Activated CD8-positive, alpha-beta memory T cell treated with anti-CD3 and anti-CD28 coated beads, Interleukin-2, amount 50 U/mL, for 1 hour (primary cell): ENCODE data around the gene SSBP2.
"Not testable (repeated sequence)": the region's sequence is repeated elsewhere in the genome, so short reads cannot be mapped to it uniquely, and the experiment has no call there.

ENCODE experiments used
- DNase-seq: peaks from one replicate; pipeline ENCODE4 v3.0.0-alpha.2; 2020; ENCODE audit errors: extremely low read depth

Gene SSBP2

GRCh38 chr5:81660624-81661023, 90.3 kb downstream of the SSBP2 start:
- not testable (repeated sequence) for DNase-seq

DNA sequence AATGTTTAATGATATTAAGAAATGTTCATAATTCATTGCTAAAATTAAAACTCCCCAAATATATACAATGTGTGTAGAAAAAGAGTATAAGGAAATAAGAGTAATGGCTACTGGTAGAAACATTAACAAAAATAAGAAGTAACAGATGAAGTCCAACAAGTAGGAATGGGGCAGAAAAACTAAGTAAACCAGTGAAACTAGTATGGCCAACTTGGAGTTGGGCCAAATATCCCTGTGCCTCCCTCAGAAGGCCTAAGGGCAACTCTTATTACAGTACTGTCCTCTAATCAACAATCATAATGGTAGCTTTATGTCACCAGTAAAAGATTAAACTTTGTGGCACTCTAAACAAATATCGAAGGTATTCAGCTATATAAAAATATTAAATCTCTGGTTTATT, 93.5 kb downstream of the SSBP2 start:
- DNase-seq, result no peak

GRCh38 chr5:81656783-81657182, 94.1 kb downstream of the SSBP2 start:
- DNase-seq, result no peak

DNA sequence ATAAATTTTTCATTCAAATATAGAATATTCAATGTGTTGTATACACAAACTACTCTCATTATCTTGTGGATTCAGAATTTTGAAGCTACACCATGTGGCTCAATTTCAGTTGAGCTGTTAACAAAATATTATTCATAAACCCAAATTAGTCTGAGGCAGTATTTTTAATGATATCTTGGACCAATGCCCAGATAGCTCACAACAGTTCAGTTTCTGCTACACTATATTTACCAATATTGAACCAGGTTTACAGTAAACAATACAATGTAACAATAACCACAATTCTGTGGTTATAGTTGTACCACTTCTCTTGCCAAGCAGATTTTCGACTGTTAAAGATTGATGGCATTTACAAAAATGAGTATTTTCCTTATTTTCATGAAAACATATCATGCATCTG, 99.9 kb downstream of the SSBP2 start:
- DNase-seq, result no peak

GRCh38 chr5:81646469-81646995, 104.4 kb downstream of the SSBP2 start:
- no peak for DNase-seq

- DNase-seq, result no peak
Measured at GRCh38 chr5:81642210-81642609, 108.7 kb downstream of the SSBP2 start.

DNA sequence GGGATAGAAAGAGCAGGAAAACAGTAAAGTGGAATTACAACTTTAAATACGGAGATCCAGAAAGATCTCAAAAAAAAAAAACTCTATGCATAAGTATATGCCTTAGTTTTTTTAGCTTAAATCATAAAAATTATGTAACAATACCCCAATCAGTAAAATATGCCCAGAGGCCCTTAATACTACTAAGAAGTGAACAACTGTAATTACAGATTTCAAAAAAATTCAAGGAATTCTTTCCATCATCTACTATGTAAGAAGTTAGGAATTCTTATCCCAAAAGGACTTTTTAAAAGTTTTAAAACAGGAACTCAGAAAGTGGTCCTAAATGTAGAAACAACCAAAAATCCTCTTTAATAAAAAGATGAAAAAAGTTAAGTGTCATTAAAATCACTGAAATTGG, 111.3 kb downstream of the SSBP2 start:
- DNase-seq, result no peak

DNA sequence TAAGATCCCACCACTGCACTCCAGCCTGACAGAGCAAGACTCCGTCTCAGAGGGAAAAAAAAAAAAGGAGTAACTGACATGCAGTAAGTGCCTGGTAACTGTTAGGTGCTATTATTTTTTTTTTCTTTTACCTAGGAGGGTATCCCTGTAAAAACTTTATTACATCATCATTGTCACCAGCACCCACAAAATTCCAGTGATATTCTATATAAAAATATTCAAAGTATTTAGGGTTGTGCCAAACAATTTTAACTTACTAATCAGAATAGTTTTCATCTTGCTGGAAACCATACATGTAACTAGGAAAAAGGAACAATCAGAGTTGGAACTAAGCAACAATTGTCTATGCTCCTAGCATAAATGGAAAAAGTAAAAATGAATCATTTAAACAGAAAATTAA, 112.4 kb downstream of the SSBP2 start:
- no peak for DNase-seq

DNA sequence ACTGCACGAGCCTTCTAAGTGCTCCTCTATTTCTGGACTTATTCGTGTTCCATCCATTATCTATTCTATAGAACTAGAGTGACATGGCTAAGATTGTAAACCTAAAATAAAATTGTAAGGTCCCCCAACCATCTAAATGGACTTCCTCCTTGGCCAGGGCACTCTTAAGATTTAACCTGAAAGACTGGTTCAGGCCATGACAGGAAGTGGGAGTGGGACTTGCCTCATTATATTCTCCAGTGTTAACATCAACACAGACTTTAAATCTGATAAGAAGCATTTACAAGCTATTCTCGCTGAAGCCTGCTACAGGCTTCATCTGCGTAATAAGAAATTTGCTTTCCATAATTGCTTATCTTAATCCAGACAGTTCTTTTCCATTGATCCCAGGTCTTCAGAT, 117.0 kb downstream of the SSBP2 start:
- no peak for DNase-seq

DNA sequence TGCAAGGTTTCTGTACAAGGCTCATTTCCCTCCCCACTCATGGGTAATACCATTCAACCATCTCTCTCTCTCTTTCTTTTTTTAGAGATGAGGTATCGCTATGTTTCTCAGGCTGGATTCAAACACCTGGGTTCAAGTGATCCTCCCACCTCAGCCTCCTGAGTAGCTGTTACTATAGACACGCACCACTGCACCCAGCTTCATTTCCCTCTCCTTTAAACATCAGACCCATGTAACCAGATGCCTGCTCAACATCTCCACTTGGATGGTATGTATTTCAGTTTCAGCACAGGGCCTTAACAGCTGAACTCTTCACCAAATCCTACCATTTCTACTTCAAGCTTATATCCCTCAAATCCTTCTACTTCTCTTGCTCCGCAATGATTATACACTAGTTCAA, 117.4 kb downstream of the SSBP2 start:
- no peak for DNase-seq

DNA sequence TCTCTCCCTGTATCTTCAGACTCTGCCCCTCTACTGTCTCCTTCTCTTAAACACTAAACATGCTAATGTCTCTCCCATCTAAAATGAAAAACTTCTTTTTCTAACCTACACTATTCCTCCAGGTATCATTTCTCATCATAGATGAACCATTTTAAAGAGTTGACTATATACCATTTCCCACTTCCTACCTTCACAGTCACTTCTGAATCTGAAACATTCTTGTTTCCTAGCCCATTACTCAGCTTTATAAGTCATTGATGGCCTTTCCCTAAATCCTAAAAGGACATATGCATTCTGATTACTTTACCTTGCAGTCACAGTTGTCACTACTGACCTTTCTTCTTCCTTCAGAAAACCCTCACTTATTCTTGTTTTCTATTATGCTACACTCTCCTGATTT, 118.2 kb downstream of the SSBP2 start:
- no peak for DNase-seq

DNA sequence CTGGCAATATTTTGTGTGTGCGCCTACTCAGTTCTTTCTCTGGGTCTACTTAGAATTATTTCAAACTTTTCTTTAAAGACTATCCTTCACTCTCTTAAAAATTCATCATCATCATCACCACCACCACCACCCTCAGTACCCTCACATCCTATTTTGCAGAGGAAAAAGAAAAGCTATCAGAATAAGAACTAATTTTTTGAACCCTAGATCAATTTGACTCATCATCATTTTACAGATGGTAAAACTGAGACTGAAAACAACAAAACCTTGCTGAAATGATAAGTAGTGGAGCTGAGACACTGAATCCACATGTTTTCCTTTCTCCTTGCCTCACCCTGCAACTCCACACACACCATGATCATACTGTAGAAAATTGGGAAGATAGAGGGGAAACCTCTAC, 119.3 kb downstream of the SSBP2 start:
- DNase-seq, result no peak

DNA sequence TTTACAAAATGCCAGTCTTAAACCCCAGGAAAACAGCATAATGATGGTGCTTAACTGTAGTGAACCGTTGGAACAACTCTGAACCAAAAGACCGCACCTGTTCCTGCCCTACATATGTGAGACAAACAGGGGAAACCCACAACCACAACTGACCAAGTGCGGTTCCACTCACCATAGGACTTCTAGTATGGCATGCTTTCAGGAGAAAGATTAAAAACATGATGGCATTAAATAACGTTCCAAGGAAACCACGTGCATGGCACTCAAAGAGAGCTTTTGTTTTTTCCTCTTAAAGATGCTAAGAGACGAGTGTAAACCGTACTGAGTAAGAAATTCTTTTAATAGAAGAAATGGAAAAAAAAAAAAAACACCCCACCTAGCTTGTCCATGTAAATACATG, 119.8 kb downstream of the SSBP2 start:
- DNase-seq, result no peak

DNA sequence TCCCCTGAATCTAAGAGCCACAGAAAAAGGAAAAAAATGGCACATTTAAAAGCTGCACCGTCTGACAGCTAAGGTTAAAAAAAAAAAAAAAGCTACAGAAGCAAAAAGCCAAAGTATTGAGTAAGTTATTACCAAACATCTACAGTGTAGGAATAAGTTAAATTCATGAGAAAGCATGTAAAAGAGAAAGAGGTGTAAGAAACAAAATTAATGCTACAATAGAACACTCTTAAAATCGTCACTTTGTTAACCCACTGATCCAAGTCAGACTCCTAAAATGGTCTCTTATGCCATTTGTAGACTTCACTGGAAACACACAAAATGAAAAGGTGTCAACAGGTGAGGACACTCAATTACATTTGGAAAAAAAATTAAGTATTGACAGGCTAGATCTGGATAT, 120.2 kb downstream of the SSBP2 start:
- DNase-seq, result no peak

GRCh38 chr5:81629986-81630385, 120.9 kb downstream of the SSBP2 start:
- no peak for DNase-seq

- not testable (repeated sequence) for DNase-seq
Measured at GRCh38 chr5:81628061-81628460, 122.8 kb downstream of the SSBP2 start.

- DNase-seq, result no peak
Measured at GRCh38 chr5:81626524-81626923, 124.4 kb downstream of the SSBP2 start.

DNA sequence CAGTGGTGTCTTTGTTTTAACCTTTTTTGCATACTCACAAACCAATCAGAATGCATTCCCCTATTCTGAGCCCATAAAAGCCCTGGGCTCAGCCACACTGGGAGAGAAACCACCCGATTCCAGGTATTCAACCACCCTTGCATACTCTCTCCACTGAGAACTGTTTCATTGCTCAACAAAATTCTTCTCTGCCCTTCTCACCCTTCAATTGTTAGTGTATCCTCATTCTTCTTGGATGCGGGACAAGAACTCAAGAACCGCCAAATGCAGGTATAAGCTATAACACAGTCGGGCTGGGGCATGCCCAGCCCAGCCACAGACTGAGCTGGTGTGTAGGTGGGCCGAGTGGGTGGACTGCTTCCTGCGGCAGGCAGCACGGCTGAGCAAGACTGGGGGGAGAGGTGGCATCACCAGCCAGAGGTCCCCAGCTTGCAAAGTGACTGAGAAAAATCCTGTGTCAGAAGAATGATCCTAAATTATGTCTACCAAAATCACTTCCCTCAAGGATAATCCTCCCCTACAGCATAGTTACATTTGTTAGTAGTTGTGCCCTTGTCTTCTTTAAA, 141.0 kb downstream of the SSBP2 start:
- no peak for DNase-seq

GRCh38 chr5:81608976-81609375, 141.9 kb downstream of the SSBP2 start:
- DNase-seq, result no peak

GRCh38 chr5:81607693-81608092, 143.2 kb downstream of the SSBP2 start:
- DNase-seq, result no peak

DNA sequence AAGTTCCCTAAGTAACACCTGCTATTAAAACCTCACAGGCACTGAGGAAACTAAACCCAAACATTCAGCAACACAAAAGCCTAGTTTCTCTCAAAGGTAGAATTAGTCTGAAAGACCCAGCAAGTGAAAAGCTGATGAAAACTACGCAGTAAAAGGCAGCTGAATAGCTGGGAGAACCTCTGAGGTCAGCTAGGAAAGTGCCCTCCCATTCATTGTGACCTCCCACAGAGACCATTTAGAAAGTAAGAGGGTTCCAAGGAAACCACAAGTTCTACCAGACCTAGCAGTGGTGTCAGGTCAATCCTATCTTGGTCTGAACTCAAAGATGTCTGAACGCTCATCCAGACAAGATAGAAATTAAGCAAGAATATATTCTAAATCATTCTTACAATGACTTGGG, 144.7 kb downstream of the SSBP2 start:
- DNase-seq, result no peak

DNA sequence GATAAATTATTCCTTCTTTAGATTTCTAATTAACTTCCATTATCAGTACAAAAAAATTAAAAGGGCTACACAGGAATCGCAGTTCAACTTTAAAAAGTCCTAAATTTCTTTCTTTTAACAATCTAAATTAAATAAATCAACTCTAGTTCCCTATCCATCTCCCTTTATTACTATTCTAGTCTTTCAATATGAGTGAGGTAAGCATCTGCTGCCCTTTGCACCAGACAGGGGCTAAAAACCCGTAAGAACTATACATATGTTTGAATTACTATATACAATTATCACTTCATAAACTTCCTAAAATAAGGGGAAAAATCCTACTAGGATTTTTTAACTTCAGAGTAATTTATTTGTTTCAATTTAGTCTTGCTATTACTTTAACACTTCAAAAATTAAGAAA, 145.6 kb downstream of the SSBP2 start:
- no peak for DNase-seq

DNA sequence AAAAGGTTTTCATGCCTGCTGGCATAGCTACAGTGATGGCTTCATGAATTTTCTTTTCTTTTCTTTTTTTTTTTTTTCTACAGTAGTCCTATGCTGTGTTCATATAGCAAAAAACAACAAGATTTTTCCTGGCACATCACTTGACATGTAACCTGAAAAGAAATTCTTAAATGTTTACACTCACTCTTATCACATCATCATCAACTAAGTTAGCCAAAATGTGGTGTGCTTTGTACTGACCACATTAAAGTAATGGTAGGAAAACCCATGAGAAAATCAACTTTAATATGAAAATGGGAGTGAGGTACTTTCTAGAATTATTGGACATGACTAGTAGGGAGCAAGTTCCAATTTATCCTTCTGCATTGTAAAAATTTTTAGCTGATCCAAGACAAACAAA, 146.7 kb downstream of the SSBP2 start:
- DNase-seq, result no peak

DNA sequence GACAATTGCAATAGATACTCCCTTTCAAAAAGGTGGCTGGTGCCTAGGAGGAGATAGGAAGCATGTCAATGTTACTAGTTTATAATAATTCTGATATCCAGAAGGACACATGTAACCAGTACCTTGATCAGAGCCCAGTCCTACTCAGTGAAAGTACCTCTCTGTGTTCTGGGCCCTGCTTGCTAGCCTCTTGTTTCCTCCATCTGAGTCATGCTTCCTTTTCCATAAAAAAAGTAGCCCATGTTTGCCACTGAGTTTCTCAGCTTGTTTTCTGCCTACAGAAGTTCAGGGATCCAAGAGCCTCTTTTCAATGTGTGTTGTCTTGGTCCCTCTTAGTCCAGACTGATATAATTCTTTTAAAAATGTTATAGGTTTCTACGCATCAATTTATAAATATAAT, 149.0 kb downstream of the SSBP2 start:
- no peak for DNase-seq
